Fibroblast of pulmonary artery (primary cell): ENCODE data around the gene ATG16L2.
"Not testable (repeated sequence)": the region's sequence is repeated elsewhere in the genome, so short reads cannot be mapped to it uniquely, and the experiment has no call there.

Source experiments
- DNase-seq: peaks from one replicate; pipeline ENCODE4 v3.0.0-alpha.2; 2010; ENCODE audit warnings: low read depth
- H3K4me3 ChIP-seq: replicated peaks from 2 replicates; pipeline ENCODE4 v1.5.1; 2011; ENCODE audit warnings: low read depth, mild to moderate bottlenecking, control low read depth, low read length, moderate library complexity
- TF ChIP-seq, protein P1 (sequence below): IDR thresholded peaks from 2 replicates; pipeline ENCODE4 v1.5.1; 2011; ENCODE audit warnings: mild to moderate bottlenecking, control low read depth, low read length, inconsistent platforms; ENCODE audit errors: missing control alignments

The ATG16L2 gene

DNA sequence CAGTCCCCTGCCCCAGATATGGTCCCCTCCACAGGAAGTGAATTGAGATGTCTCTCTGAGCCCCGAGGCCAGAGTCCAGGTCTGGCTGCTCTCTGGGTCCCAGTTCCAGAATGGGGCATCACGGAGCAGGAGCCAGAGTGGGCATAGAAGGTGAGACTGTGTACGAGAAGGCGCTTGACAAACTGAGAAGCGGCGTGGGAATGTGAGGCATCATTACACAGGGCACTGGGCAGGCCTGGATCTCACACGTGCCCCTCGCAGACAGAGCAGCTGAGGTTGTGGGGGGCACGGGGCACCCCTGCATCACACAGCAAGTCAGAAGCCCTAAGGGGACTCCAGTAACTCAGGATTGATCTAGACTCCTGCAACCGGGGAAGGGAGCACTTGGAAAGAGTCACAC, 29.5 kb upstream of the ATG16L2 start:
- H3K4me3 ChIP-seq: no peak overlapping the region
- no peak for DNase-seq
- TF ChIP-seq, protein P1, sequence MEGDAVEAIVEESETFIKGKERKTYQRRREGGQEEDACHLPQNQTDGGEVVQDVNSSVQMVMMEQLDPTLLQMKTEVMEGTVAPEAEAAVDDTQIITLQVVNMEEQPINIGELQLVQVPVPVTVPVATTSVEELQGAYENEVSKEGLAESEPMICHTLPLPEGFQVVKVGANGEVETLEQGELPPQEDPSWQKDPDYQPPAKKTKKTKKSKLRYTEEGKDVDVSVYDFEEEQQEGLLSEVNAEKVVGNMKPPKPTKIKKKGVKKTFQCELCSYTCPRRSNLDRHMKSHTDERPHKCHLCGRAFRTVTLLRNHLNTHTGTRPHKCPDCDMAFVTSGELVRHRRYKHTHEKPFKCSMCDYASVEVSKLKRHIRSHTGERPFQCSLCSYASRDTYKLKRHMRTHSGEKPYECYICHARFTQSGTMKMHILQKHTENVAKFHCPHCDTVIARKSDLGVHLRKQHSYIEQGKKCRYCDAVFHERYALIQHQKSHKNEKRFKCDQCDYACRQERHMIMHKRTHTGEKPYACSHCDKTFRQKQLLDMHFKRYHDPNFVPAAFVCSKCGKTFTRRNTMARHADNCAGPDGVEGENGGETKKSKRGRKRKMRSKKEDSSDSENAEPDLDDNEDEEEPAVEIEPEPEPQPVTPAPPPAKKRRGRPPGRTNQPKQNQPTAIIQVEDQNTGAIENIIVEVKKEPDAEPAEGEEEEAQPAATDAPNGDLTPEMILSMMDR: no peak

DNA sequence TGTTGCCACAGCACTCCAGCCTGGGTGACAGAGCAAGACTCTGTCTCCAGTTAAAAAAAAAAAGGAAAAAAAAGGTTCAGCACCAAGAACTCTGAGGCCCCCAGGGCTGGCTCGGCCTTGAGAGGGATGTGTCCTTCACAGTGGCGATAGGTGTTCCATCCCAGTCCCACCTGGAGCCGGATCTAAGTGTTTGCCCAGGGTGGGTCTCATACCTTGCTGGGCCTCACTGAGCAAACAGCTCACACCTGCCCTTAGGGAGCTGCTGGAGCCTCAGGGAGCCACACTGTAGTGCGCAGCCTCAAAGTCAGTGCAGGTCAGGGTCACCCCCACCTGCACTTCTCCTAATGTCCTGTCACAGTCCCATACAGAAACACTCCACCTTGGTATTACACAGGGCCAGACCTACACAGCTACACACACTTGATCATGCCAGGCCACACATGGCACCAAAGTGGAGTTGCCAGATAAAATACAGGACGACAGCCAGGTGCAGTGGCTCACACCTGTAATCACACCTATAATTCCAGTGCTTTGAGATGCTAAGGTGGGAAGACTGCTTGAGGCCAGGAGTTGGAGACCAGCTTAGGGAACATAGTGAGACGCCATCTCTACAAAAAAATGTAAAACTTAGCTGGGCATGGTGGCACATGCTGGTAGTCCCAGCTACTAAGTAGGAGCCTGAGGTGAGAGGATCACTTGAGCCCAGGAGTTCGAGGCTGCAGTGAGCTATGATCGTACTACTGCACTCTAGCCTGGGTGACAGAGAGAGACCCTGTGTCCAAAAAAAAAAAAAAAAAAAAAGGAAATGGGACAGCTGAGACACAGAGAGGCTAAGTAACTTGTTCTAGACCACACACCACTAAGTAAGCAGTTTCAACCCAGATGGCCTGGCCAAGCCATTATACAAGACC, 27.7 kb upstream of the ATG16L2 start:
- no peak for DNase-seq
- TF ChIP-seq, protein P1: no peak
- H3K4me3 ChIP-seq: no peak overlapping the region

DNA sequence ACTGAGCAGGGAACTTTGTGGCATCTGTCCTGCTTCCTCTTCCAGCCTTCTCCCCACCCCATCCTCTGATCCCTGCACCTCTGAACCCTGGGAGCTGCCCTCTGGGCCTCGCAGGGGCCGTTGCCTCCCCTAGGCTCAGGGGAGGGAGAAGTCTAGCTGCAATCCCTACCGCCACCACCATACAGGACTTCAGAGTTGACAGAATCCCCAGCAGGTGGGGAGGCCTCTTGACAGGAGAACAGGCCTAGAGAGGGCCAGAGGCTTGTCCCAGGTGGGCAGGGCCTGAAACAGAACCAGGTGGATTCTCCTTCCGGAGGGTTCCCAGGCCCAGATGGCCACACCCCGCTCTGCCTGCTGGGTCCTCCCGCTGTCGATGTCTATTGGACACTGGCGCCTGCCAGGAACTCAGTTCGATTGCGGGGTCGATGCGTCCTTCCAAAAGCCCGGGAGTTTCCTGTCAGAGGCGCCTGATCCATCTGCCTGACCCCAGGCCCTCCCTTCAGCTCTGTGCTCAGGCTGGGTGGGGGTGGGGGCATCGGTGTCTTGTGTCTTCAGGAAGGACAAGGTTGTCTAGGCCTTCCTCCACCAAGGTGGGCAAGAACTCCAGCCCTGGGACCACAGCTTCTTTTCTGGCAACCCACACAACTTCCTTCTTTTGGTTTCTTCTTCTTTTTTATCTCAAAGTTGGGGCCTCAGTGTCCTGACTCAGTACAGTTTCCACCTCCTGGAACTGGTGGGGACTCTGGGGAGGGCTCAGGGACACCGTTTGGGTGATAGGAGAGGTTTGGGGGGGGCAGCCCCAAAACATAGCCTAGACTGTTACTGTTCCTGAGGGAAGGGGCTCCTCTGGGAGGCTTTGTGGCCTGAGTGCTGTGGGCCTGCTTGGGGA, 26.8 kb upstream of the ATG16L2 start:
- TF ChIP-seq, protein P1: no peak
- no peak overlapping the region for H3K4me3 ChIP-seq
- no peak for DNase-seq

DNA sequence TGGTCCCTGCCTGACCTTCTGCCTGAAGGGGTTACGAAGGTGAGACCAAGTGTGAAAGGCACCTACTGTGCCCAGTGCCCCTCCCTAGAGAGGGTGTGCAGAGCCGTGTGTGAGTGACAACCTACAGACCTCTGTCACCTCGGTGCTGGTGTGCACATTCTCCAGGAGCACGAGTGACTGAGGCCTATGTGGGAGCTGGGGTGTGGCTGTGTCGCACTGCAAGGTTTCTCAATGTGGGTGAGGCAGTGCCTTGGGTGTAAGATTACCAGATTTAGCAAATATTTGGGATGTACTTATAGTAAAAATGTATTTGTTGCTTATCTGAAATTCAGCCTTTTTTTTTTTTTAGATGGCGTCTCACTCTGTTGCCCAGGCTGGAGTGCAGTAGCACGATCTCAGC, 26.0 kb upstream of the ATG16L2 start:
- H3K4me3 ChIP-seq: no peak overlapping the region
- DNase-seq: no peak
- TF ChIP-seq, protein P1: no peak

DNA sequence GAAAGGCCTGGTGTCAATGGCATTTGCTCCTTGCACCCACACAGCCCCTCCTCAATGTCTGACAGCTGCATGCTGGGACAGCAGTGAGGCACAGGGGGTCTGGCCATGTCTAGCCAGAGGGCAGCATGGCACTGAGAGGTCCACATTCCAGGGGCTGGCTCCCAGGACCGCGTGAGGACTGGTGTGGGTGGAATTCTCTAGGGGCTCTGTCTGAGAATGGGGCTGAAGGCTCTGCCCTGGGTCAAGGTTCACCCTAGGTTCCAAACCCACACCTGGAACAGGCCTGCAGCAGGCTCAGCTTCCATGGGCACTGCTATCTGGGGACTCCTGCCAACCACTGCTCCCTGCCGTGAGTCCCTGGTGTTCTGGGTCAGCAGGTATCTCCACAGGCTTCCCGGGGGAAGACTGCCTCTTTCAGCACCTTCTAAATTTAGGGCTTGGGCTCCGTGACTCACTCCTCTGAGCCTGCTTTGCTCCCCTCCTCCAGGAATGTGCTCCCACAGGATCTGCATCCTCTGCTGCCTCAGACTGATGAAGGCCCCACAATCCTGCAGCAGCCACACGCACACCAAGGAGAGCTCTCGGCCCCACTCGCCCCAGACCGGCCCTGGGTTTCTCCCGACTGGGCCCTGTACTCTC, 24.6 kb upstream of the ATG16L2 start:
- peak; percentile 40 for DNase-seq
- H3K4me3 ChIP-seq: no peak overlapping the region
- TF ChIP-seq, protein P1: no peak

DNA sequence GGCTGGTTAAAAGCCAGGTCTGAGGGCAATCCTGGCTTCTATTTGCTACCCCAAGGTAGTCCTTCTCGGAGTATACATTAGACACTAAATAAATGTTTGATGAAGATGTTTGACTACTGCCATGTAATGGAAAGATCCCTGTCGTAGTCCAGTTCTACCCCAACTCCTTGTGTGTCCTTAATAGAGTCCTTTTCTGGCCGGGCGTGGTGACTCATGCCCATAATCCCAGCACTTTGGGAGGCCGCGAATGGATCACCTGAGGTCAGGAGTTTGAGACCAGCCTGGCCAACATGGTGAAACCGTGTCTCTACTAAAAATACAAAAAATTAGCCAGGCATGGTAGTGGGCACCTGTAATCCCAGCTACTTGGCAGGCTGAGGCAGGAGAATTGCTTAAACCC, 23.0 kb upstream of the ATG16L2 start:
- not testable (repeated sequence) for H3K4me3 ChIP-seq, DNase-seq
